ENCODE measurements around the gene KNSTRN.

Gene KNSTRN

DNA sequence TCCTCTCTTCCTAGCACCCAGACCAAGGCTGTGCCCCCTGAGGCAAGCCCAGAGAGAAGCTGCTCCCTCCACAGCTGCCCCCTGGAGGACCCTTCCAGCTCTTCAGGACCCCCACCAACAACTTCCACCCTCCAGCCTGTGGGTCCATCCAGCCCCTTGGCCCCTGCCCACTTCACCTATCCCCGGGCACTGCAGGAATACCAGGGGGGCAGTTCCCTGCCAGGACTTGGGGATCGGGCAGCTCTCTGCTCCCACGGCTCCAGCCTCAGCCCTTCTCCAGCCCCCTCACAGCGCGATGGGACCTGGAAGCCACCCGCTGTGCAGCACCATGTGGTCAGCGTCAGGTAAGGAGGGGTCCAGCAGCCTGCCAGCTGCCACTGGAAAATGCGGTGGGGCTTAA lies 18.9 kb upstream of the KNSTRN start:
- TF ChIP-seq, protein P1, sequence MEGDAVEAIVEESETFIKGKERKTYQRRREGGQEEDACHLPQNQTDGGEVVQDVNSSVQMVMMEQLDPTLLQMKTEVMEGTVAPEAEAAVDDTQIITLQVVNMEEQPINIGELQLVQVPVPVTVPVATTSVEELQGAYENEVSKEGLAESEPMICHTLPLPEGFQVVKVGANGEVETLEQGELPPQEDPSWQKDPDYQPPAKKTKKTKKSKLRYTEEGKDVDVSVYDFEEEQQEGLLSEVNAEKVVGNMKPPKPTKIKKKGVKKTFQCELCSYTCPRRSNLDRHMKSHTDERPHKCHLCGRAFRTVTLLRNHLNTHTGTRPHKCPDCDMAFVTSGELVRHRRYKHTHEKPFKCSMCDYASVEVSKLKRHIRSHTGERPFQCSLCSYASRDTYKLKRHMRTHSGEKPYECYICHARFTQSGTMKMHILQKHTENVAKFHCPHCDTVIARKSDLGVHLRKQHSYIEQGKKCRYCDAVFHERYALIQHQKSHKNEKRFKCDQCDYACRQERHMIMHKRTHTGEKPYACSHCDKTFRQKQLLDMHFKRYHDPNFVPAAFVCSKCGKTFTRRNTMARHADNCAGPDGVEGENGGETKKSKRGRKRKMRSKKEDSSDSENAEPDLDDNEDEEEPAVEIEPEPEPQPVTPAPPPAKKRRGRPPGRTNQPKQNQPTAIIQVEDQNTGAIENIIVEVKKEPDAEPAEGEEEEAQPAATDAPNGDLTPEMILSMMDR (IDR thresholded peaks at IDR 0.05): no peak

DNA sequence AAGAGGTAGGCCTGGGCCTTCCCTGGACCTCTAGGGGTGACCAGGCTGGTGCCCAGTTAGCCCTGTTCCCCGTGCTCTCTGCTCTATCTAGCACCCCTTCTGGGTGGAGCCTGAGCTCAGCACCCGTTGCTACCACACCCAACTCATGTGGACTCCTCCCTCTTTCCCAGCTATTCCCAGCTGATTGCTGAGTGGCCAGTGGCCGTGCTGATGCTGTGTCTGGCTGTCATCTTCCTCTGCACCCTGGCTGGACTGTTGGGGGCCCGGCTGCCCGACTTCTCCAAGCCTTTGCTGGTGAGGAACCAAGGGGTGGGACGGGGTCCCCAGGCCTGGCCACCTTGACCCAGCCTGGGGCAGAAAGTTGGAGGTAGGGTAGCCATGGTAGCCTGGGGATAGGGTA lies 18.3 kb upstream of the KNSTRN start:
- TF ChIP-seq, protein P1 (IDR thresholded peaks at IDR 0.05): no peak

DNA sequence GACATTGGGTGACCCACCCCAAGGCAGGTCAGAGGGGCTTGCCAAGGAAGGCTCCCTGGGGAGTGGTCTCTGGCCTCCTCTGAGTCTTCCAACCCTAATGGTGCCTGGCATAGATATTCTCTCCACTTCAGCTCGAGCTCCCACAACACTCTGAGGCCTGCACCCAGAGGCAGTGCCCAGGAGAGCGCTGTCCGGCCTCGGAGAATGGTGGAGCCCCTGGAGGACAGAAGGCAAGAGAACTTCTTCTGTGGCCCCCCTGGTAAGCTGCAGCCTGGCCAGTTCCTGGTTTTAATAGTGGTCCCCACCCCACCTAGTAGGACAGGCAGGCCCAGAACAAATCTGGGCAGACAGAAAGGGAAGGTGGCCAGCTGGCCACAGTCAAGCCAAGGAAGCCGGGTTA lies 17.5 kb upstream of the KNSTRN start:
- TF ChIP-seq, protein P1 (IDR thresholded peaks at IDR 0.05): no peak

DNA sequence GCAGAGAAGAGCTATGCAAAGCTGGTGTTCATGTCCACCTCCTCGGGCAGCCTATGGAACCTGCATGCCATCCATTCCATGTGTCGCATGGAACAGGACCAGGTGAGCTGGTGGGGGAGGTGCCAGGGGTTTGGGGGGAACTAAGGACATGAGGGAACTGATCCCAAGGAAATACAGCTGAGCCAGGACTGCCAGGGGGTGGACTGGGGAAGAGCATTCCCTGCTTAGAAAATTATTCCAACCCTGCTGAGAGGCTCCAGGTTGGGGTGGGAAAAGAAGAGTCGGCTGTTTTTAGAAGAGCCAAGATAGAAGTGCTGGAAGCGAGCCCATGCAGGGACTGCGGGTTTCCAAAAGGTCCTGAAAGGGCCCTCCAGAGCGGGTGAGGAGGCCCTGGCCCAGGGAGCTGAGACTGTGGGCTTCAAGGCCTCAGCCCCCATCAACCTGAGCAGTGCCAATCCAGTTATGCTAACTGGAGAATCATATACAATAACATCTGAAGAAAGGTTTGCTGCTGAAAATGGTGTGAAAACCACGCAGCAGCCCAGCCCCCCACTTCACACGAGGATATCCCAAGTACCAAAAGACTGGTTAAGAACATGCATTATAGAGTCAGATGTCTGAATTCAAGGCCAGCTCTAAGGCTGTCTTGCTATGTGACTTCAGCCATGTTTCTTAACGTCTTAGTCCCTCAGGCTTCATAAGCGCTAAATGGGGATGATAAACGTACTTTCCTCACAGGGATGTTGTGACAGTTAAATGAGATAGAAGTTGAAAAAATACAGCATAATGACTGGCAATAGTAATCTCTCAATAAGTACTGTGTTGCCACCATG lies 16.7 kb upstream of the KNSTRN start:
- TF ChIP-seq, protein P1 (IDR thresholded peaks at IDR 0.05): no peak

DNA sequence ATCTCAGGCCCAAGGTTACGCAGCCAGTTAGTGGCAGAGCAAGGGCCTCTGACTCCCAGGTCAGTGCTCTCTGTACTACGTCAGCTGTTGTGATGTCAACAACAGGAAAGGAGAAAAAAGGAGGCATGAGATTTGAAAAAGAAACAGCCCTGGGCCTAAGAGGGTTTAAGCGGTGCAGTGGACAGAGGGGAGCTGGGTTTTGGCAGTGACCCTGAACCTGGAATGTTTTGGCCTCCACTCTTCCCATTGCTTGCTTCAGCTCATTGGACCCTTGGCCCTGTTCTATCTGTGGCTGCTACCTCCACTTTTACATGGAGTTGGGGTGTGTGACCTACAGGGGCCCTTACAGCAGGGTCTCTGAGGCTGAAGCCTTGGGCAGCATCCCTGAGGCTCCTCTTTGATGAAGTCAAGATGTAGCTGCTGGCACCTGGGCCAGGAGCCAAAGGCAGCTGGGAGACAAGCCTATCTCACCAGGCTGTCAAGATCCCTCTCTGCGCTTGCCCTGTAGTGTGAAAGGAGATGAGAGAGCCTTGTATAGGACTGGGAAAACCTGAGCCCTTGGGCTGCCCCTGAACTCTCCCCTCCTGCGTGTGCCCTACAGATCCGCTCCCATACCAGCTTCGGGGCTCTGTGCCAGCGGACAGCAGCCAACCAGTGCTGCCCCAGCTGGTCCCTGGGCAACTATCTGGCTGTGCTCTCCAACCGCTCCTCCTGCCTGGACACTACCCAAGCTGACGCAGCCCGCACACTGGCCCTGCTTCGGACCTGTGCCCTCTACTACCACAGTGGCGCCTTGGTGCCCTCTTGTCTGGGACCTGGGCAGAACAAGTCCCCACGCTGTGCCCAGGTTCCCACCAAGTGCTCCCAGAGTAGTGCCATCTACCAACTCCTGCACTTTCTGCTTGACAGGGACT lies 15.8 kb upstream of the KNSTRN start:
- TF ChIP-seq, protein P1 (IDR thresholded peaks at IDR 0.05): no peak

DNA sequence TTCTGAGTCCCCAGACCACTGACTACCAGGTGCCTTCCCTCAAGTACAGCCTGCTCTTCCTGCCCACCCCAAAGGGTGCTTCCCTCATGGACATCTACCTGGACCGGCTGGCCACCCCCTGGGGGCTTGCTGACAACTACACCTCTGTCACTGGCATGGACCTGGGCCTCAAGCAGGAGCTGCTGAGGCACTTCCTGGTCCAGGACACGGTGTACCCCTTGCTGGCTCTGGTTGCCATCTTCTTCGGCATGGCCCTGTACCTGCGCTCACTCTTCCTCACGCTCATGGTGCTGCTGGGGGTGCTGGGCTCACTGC lies 15.2 kb upstream of the KNSTRN start:
- TF ChIP-seq, protein P1 (IDR thresholded peaks at IDR 0.05): no peak

DNA sequence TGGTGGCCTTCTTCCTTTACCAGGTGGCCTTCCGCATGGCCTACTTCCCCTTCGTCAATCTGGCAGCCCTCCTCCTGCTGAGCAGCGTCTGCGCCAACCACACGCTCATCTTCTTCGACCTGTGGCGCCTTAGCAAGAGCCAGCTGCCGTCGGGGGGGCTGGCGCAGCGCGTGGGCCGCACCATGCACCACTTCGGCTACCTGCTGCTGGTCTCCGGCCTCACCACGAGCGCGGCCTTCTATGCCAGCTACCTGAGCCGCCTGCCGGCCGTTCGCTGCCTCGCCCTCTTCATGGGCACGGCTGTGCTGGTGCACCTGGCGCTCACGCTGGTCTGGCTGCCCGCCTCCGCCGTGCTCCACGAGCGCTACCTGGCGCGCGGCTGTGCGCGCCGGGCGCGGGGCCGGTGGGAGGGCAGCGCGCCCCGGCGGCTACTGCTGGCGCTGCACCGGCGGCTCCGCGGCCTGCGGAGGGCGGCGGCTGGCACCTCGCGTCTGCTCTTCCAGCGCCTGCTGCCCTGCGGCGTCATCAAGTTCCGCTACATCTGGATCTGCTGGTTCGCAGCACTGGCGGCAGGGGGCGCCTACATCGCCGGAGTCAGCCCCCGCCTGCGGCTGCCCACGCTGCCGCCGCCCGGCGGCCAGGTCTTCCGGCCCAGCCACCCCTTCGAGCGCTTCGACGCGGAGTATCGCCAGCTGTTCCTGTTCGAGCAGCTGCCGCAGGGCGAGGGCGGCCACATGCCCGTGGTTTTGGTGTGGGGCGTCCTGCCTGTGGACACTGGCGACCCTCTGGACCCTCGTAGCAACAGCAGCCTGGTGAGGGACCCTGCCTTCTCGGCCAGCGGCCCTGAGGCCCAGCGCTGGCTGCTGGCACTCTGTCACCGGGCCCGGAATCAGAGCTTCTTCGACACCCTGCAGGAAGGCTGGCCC lies 14.6 kb upstream of the KNSTRN start:
- TF ChIP-seq, protein P1 (IDR thresholded peaks at IDR 0.05): peak; percentile 78

Data from LNCAP (cell line).